GM21381 (cell line): ENCODE measurements around the gene PFDN2.
A peak's percentile ranks its signal among the peaks of the same experiment; 100 is the strongest.
"Not testable (repeated sequence)": the region's sequence is repeated elsewhere in the genome, so short reads cannot be mapped to it uniquely, and the experiment has no call there.

Experiments used
- ATAC-seq: cut with Tn5 transposase; IDR thresholded peaks from one replicate; pipeline ENCODE4 v1.9.1; 2021; ENCODE audit warnings: mild to moderate bottlenecking, moderate library complexity; ENCODE audit not compliant: unreplicated experiment

PFDN2 gene

GRCh38 chr1:161082996-161083747 is 34.7 kb downstream of the PFDN2 start:
- no peak for ATAC-seq

DNA sequence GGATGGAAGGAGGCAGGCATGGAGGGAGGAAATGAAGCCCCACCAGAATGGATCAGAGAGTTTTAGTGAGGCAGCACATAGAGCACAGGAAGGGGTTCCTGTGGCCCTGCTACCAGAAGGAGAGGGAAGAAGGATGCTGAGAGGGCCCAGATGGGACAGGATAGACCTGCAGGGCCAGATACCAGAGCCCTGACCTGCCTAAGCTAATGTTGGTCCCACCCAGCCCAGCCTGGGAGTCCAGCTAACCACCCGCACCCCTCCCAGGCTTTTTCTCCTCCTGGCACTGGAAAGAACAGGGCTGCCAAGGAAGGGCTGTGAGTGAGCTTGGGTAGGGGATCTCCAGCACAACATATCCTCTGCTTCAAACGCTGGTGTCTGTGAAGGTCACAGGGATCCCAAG is 35.4 kb downstream of the PFDN2 start:
- ATAC-seq = no peak

DNA sequence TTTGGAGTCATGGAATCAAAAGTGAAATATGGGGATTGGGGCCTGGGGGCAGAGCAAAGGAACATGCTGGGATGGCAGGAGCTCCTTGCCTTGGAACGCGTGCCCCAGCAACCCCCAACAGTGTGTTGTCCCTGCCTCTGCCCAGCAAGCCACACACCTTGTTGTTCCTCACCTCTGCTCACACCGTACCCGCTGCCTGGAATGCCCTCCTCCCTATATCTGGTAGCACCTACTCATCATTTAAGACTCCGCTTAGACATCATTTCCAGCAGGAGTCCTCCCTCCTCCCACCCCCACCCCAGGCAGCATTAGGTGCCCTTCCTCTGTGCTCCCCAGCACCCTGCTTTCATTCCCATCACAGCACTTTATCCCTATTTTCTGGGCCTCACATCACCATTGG is 36.3 kb downstream of the PFDN2 start:
- no peak for ATAC-seq

- ATAC-seq = no peak
These were observed 37.1 kb downstream of the PFDN2 start for GRCh38 chr1:161080441-161081405.

DNA sequence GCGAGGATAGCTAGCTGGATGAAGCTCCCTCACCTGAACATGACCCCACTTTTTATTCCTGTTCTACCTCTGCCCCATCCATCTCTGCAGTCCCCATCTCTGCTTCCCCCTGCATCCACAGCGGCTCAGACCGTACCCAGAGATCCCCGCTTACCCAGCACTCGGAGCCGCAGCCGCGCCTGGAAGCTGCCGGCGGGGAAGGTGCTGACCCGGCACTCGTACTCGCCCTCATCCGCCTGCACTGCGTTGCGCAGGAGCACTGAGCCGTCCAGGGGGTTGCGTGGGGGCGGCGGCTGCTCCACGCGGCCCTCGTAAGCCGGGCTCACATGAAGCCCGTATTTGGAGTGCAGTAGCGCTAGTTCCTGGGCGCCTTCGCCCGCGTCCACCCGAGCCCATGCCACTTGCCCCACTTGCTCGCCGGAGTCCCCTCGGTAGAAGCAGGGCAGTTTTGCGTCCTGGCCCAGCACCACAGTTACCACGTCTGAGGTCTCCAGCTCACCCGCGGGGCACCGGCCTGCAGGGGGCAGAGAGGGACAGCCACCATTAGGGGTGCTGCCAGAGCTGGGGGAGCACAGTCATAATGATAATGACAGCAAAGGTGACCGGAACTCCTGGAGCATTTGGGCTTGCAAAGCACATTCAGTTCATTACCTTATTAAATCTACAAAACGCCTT is 38.3 kb downstream of the PFDN2 start:
- ATAC-seq = no peak

GRCh38 chr1:161077426-161077825 is 40.4 kb downstream of the PFDN2 start:
- no peak for ATAC-seq

GRCh38 chr1:161076410-161076809 is 41.4 kb downstream of the PFDN2 start:
- no peak for ATAC-seq

DNA sequence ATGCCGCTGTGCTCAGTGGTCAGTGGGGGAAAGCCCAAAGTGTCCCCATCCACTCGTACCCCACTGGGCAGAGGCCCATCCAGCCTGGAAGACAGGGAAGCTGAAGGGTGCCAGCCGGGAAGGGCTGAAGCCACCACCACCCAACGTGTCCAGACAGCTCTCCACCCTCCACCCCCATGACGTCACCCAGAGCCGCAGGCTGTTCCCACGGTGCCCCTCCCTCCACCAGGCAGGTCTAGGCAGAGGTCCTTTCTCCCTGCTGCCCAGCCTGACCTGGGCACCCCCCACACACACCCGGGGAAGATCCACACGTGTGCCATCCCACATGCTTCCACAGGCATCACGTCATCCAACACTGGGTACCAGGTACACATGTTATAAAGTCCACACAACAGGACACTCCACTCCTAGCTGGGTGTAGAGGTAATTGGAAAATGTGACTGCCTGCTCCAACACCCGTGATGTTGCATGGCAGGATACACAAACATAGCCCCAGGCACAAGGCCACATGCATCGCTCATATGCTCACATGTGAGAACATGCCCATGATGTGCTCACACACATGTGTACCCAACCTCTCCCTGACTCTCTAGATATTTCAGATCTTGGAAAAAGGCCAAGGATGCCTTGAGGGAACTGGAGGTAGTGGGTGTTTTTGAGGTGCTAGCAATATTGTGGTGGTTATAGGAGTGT is 43.0 kb downstream of the PFDN2 start:
- ATAC-seq = no peak

- ATAC-seq = no peak
These were observed 44.2 kb downstream of the PFDN2 start for GRCh38 chr1:161073474-161074121.

- no peak for ATAC-seq
These were observed 44.9 kb downstream of the PFDN2 start for GRCh38 chr1:161072751-161073449.

- no peak for ATAC-seq
These were observed 45.9 kb downstream of the PFDN2 start for GRCh38 chr1:161071886-161072371.

DNA sequence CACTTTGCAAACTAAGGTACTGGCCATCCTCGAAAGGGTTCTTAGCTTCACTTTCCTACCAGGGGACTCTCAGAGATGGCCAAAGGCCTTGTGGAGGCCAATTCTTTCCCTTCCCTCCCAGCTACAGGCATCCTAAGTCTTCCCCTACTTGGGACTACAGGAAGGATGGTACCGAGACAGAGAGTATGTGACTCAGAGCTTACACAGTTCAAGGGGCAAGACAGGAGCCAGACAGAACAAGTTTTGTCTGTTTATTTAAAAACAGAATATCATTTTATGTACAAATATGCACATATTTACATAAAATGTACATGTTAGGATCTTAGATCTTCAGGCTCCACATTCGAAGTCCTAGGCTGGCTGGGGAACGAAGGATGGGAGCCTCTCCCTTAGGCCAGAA is 47.1 kb downstream of the PFDN2 start:
- no peak for ATAC-seq

- ATAC-seq = peak; percentile 82
These were observed 48.0 kb downstream of the PFDN2 start, which contains the start of gene ARHGAP30 for GRCh38 chr1:161069731-161070270. Gene ARHGAP30 (minus strand): TSS chr1:161069891. CDS start chr1:161069624, 267 bp downstream.

GRCh38 chr1:161069241-161069640 is 48.6 kb downstream of the PFDN2 start:
- peak; percentile 5 for ATAC-seq

DNA sequence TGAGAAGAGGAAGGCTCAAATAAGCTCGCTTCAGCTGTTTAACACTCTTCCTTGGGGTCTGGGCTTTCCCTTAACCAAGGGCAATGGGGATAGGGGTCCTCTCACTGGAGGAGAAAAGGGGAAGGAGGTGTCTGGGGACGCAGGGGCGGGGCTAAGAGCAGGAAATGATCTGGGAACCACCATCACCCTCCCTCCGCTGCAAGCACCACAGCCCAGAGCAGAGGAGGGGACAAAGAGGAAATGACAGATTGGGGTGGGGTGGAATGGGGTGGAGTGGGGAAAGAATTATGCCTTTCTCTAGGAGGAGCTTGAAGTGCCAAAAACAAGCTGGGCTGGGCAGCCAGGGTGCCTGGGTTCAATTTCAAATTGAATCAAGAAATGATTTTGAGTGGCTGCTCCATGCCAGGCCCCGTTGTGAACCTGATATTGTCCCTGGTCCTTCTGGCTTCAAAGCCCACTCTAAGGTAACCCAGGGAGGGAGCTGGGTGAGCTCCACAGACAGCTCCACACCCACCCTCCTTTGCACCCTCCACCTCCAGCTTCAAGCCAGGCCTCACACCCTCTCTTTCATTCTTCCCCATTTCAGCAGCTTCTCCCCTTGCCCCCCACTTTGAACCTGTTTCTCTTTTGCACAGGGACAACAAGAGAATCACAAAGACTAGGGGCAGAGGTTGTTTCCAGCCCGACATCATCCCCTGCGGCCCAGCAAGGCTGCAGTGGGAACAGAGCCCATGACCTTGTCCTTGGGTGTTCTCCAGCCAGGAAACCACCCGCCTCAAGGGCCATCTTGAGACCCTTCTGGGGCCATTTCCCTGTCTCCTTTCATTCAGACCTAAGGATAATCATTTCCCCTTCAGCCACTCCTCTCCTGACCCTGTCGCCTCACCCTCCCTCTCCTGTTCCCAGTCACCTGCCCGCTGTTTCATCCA is 49.3 kb downstream of the PFDN2 start:
- ATAC-seq = peak; percentile 49

DNA sequence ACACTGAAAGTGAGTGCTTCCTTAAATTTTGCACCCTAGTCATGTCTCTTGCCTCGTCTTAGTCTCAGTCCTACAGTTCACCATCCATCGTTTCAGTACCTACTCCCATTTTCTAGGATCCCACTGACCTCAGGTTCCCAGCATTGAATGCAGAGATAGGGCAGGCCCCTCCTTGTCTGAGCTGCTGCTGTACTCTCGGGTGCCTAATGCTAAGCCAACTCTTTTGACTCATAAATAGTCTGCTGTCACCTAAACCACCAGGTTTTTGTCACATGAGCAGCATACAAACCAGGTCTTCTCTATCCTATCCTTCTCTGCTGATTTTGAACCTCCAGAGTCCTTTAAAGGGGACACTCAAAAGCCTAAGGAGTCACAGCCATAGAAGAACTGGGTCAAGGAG is 51.1 kb downstream of the PFDN2 start:
- no peak for ATAC-seq

DNA sequence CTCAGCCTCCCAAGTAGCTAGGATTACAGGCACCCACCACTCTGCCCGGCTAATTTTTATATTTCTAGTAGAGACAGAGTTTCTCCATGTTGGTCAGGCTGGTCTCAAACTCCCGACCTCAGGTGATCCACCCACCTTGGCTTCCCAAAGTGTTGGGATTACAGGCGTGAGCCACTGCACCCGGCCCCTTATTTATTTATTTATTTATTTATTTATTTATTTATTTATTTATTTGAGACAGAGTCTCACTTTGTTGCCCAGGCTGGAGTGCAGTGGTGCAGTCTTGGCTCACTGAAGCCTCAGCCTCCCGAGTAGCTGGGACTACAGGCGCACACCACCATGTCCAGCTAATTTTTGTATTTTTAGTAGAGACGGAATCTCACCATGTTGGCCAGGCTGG is 52.2 kb downstream of the PFDN2 start:
- not testable (repeated sequence) for ATAC-seq

DNA sequence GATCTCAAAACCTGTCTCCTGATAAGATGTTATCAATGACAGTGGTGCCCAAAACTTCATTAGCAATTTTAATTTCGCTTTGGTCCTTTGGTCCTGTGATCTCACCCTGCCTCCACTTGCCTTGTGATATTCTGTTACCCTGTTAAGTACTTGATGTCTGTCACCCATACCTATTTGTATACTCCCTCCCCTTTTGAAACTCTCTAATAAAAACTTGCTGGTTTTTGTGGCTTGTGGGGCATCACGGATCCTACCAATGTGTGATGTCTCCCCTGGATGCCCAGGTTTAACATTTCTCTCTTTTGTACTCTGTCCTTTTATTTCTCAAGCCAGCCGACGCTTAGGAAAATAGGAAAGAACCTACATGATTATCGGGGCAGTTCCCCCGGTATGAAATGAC is 53.9 kb downstream of the PFDN2 start:
- ATAC-seq = not testable (repeated sequence)
